Smooth muscle cell (in vitro differentiated cells): ENCODE results near the gene ASPSCR1. TPM values are rescaled to one million over a fixed set of nuclear protein-coding genes. Genes with fewer than 3 reads are reported as not detected.

Experiments used
- DNase-seq: peaks from one replicate; lab custom pipeline; 2025; ENCODE audit not compliant: unreplicated experiment; lab: John Stamatoyannopoulos, UW
- H2AFZ ChIP-seq: fragments of 200-600 bp; sonication (generic); 2 replicates; pipeline ENCODE4 v1.6.0; 2016; ENCODE audit warnings: antibody characterized with exemption, low read depth, mild to moderate bottlenecking
- H3F3A ChIP-seq: fragments of 200-600 bp; sonication (generic); 2 replicates; pipeline ENCODE4 v1.6.0; 2017; ENCODE audit warnings: antibody characterized with exemption, low read depth
- H3K27ac ChIP-seq: fragments of 200-600 bp; sonication (generic); 2 replicates; pipeline ENCODE4 v1.5.1; 2016; ENCODE audit warnings: low read depth, mild to moderate bottlenecking
- H3K27me3 ChIP-seq: fragments of 200-600 bp; sonication (generic); 2 replicates; pipeline ENCODE4 v1.6.1; 2016; ENCODE audit warnings: low read depth, mild to moderate bottlenecking
- H3K36me3 ChIP-seq: fragments of 200-600 bp; sonication (generic); 2 replicates; pipeline ENCODE4 v1.5.1; 2016; ENCODE audit warnings: low read depth
- H3K4me1 ChIP-seq: fragments of 200-600 bp; sonication (generic); 2 replicates; pipeline ENCODE4 v1.5.1; 2016; ENCODE audit warnings: low read depth
- H3K4me2 ChIP-seq: fragments of 200-600 bp; sonication (generic); 2 replicates; pipeline ENCODE4 v1.6.0; 2016; ENCODE audit warnings: mild to moderate bottlenecking
- H3K4me3 ChIP-seq: fragments of 200-600 bp; sonication (generic); 2 replicates; pipeline ENCODE4 v1.5.1; 2016; ENCODE audit warnings: mild to moderate bottlenecking
- H3K79me2 ChIP-seq: fragments of 200-600 bp; sonication (generic); 2 replicates; pipeline ENCODE4 v1.6.0; 2016; ENCODE audit warnings: low read depth, mild to moderate bottlenecking
- H3K9ac ChIP-seq: fragments of 200-600 bp; sonication (generic); 2 replicates; pipeline ENCODE4 v1.6.0; 2016; ENCODE audit warnings: low read depth
- H3K9me3 ChIP-seq: fragments of 200-600 bp; sonication (generic); replicated peaks from 2 replicates; pipeline ENCODE4 v1.5.1; 2016; ENCODE audit warnings: low read depth
- H4K20me1 ChIP-seq: fragments of 200-600 bp; sonication (generic); 2 replicates; pipeline ENCODE4 v1.6.0; 2016; ENCODE audit warnings: low read depth
- CTCF ChIP-seq: fragments of 200-600 bp; sonication (generic); IDR thresholded peaks from 2 replicates; pipeline ENCODE4 v1.5.1; 2017; ENCODE audit warnings: borderline replicate concordance, mild to moderate bottlenecking, antibody characterized with exemption; ENCODE audit not compliant: insufficient read depth, poor library complexity, severe bottlenecking
- WGBS: methylation state at CpG from one replicate; pipeline ENCODE4 v1.1.7; 2016; ENCODE audit warnings: low lambda C conversion rate; 5-methylcytosine and 5-hydroxymethylcytosine counted together
- polyA plus RNA-seq: library from polyadenylated mRNA; unstranded; fragments of >200 nt; fragmentation: Nextera tagmentation; extraction: Ambion mirVana; gene quantifications from 2 replicates; pipeline ENCODE4 v1.2.1, GENCODE V29; 2016
- total RNA-seq: library from RNA; depleted of rRNA; stranded (reverse); fragments of >200 nt; gene quantifications from 2 replicates; pipeline ENCODE4 v1.2.3, GENCODE V29; 2014

The ASPSCR1 gene
- total and polyA plus RNA-seq, 2 experiments from 2014 or later = 28.4 to 44.0 TPM

GRCh38 chr17:82061047-82061925 lies 83.9 kb downstream of the ASPSCR1 start:
- Histone ChIP-seq H2AFZ (no peak overlapping the region), H3K9me3 (no peaks in the 10 kb centered on the region), H3K4me1 (peaks cover 6% of the 10 kb centered on the region), H3K9ac (no peak overlapping the region), H3K4me2 (no peak overlapping the region), H3K79me2 (peaks cover 5% of the 10 kb centered on the region), H3K36me3 (no peaks in the 10 kb centered on the region), H3K27ac (no peak overlapping the region), H3K27me3 (no peaks in the 10 kb centered on the region), H4K20me1 (no peaks in the 10 kb centered on the region), H3F3A (no peaks in the 10 kb centered on the region), H3K4me3 (no peak overlapping the region)
- DNase-seq = no peak
- WGBS = 97% methylated on average over 34 of the region's 34 CpGs
- TF ChIP-seq CTCF = no peak

GRCh38 chr17:82062076-82062983 lies 84.9 kb downstream of the ASPSCR1 start:
- no peak for TF ChIP-seq CTCF
- no peaks in the 10 kb centered on the region for H3K9me3 ChIP-seq
- 96% methylated on average over 23 of the region's 24 CpGs for WGBS
- no peaks in the 10 kb centered on the region for H4K20me1 ChIP-seq
- no peak overlapping the region for H2AFZ ChIP-seq
- H3K36me3 ChIP-seq = no peaks in the 10 kb centered on the region
- H3K27me3 ChIP-seq = no peaks in the 10 kb centered on the region
- DNase-seq = no peak
- no peak overlapping the region for H3K4me3 ChIP-seq
- H3F3A ChIP-seq = no peaks in the 10 kb centered on the region
- no peak overlapping the region for H3K4me2 ChIP-seq
- peaks cover 5% of the 10 kb centered on the region for H3K79me2 ChIP-seq
- H3K4me1 ChIP-seq = peaks cover 6% of the 10 kb centered on the region
- no peak overlapping the region for H3K9ac ChIP-seq
- H3K27ac ChIP-seq = no peak overlapping the region

- no peak overlapping the region for H3K9ac ChIP-seq
- no peak overlapping the region for H3K4me2 ChIP-seq
- H3F3A ChIP-seq = no peaks in the 10 kb centered on the region
- no peaks in the 10 kb centered on the region for H3K36me3 ChIP-seq
- no peak for TF ChIP-seq CTCF
- H3K79me2 ChIP-seq = peaks cover 5% of the 10 kb centered on the region
- no peak overlapping the region for H2AFZ ChIP-seq
- no peaks in the 10 kb centered on the region for H3K9me3 ChIP-seq
- H3K27me3 ChIP-seq = no peaks in the 10 kb centered on the region
- DNase-seq = no peak
- H4K20me1 ChIP-seq = no peaks in the 10 kb centered on the region
- no peak overlapping the region for H3K4me3 ChIP-seq
- WGBS = 98% methylated on average over 9 of the region's 9 CpGs
- peaks cover 6% of the 10 kb centered on the region for H3K4me1 ChIP-seq
- no peak overlapping the region for H3K27ac ChIP-seq
Measured at GRCh38 chr17:82062984-82063368, 85.5 kb downstream of the ASPSCR1 start.
